Measurements from ENCODE around the gene OR4B1.

DNA sequence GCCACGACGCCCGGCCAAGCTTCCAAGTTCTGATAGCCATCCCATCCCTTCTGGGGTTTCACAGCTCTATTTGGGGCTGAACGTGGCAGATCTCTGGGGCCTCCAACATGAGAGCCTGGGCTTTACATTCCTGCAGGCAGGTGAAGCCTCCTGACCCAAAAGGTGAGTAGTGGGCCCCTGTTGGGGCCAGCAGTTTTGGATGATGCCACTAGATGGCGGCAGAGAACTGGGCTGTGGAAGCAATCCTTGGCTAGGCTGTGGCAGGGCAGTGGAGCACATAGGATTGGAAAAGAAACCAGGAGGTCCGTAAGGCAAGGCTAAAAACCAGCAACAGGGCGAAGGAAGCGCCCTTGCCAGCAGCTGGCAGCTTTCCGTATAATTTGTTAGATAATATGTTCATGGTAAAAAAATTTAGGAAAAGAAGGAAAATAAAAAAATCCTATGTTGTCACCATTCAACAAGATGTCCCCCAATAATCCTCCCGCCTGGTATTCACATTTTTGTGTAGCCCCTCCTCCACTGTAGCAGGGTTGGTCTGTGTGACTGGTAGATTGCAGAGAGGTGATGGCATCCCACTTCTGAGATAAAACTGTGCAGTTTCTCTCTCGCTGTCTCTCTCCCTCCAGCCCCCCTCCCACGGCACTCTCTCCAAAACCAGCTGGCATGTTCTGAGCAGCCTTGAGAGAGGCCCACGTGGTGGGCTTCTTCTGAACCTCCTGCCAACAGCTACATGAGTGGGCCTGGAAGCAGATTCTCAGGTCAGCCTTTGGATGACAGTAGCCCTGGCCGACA, 43.6 kb upstream of the OR4B1 start:
- TF ChIP-seq, protein P1, sequence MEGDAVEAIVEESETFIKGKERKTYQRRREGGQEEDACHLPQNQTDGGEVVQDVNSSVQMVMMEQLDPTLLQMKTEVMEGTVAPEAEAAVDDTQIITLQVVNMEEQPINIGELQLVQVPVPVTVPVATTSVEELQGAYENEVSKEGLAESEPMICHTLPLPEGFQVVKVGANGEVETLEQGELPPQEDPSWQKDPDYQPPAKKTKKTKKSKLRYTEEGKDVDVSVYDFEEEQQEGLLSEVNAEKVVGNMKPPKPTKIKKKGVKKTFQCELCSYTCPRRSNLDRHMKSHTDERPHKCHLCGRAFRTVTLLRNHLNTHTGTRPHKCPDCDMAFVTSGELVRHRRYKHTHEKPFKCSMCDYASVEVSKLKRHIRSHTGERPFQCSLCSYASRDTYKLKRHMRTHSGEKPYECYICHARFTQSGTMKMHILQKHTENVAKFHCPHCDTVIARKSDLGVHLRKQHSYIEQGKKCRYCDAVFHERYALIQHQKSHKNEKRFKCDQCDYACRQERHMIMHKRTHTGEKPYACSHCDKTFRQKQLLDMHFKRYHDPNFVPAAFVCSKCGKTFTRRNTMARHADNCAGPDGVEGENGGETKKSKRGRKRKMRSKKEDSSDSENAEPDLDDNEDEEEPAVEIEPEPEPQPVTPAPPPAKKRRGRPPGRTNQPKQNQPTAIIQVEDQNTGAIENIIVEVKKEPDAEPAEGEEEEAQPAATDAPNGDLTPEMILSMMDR (conservative IDR thresholded peaks at IDR 0.05; ENCODE audit: low read length), result peak; percentile 92
- no peak for TF ChIP-seq EZH2phosphoT487 (IDR thresholded peaks at IDR 0.05; ENCODE audit: borderline replicate concordance, low read depth, low read length)
